Adrenal gland (tissue), 5 donors: ENCODE data around the gene CCNY.

Experiments
- POLR2A ChIP-seq, 2 donors: fragments of 450-650 bp; IDR thresholded peaks; one replicate each; pipeline ENCODE4 v1.6.1; 2017; ENCODE audit warnings: antibody characterized with exemption in 2 of 2, mild to moderate bottlenecking in 2 of 2, moderate library complexity in 1 of 2
- TF ChIP-seq, protein P1 (sequence below), 6 experiments: fragments of 450-650 bp in 4 of 6; fragments of 200-600 bp in 2 of 6; sonication (generic) in 1 of 6; IDR thresholded peaks; 1 replicate in 5 of 6; 2 replicates in 1 of 6; pipeline versions ENCODE4 v1.5.1 to v1.8.0; 2016 to 2021; ENCODE audit warnings: antibody characterized with exemption in 6 of 6, mild to moderate bottlenecking in 2 of 6, moderate library complexity in 1 of 6
- donor health status: DM: no; HTN: no; CAD: no.

DNA sequence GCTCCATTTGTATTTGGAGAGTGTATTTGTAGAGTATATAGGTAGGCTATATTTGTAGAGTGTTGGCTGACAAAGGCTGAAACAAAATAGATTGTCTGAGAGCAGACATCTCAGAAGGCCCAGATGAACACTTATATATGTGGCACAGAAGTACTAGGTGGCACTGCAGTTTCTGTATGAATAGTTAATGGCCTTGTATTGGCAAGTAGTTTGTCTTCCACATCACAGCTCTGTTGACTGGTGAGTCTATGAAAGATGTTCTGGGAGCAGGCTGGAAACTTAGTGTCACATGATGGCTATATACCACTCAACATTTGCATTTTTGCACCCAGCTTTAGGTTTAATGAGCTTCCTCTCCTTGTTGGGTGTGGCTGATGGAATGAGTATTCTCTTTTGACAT, 51.9 kb downstream of the CCNY start:
- TF ChIP-seq, protein P1, sequence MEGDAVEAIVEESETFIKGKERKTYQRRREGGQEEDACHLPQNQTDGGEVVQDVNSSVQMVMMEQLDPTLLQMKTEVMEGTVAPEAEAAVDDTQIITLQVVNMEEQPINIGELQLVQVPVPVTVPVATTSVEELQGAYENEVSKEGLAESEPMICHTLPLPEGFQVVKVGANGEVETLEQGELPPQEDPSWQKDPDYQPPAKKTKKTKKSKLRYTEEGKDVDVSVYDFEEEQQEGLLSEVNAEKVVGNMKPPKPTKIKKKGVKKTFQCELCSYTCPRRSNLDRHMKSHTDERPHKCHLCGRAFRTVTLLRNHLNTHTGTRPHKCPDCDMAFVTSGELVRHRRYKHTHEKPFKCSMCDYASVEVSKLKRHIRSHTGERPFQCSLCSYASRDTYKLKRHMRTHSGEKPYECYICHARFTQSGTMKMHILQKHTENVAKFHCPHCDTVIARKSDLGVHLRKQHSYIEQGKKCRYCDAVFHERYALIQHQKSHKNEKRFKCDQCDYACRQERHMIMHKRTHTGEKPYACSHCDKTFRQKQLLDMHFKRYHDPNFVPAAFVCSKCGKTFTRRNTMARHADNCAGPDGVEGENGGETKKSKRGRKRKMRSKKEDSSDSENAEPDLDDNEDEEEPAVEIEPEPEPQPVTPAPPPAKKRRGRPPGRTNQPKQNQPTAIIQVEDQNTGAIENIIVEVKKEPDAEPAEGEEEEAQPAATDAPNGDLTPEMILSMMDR (IDR thresholded peaks at IDR 0.05) = no peak
- no peak for TF ChIP-seq POLR2A (IDR thresholded peaks at IDR 0.05)
